ENCODE measurements around the gene ANTXR1. TPM values are rescaled to one million over a fixed set of nuclear protein-coding genes. Genes with fewer than 3 reads are reported as not detected.
"Not testable (repeated sequence)": the region's sequence is repeated elsewhere in the genome, so short reads cannot be mapped to it uniquely, and the experiment has no call there.

ANTXR1 gene
- total RNA-seq, 1 donor from 2014 or later, result 81.2 TPM

GRCh38 chr2:69224512-69224837 lies 211.5 kb downstream of the ANTXR1 start:
- no peak overlapping the region for H3K27ac ChIP-seq

GRCh38 chr2:69225933-69226332 lies 213.0 kb downstream of the ANTXR1 start:
- Histone ChIP-seq H3K27ac (no peak overlapping the region), H3K4me3 (no peak overlapping the region), H3K27me3 (no peaks in the 10 kb centered on the region), H3K36me3 (no peaks in the 10 kb centered on the region), H3K9me3 (no peaks in the 10 kb centered on the region), H3K4me1 (peaks cover 5% of the 10 kb centered on the region)
- DNase-seq, result no peak
- TF ChIP-seq CTCF (IDR thresholded peaks at IDR 0.05), result no peak
- ATAC-seq, result no peak
- intact Hi-C loops (cut with DNase I), result no loop called here

More at GRCh38 chr2:69224512-69224837, 211.5 kb downstream of the ANTXR1 start:
- H3K4me3 ChIP-seq, result no peak overlapping the region
- intact Hi-C loops (cut with DNase I), result no loop called here
- TF ChIP-seq CTCF (IDR thresholded peaks at IDR 0.05), result no peak
- ATAC-seq, result no peak
- DNase-seq, result no peak
- no peaks in the 10 kb centered on the region for H3K27me3 ChIP-seq
- peaks cover 5% of the 10 kb centered on the region for H3K4me1 ChIP-seq
- H3K36me3 ChIP-seq, result no peaks in the 10 kb centered on the region
- H3K9me3 ChIP-seq, result no peaks in the 10 kb centered on the region

GRCh38 chr2:69226903-69227302 lies 213.9 kb downstream of the ANTXR1 start:
- ATAC-seq, result no peak
- Histone ChIP-seq H3K4me1 (peaks cover 5% of the 10 kb centered on the region), H3K4me3 (no peak overlapping the region), H3K36me3 (no peaks in the 10 kb centered on the region), H3K27ac (no peak overlapping the region), H3K27me3 (no peaks in the 10 kb centered on the region), H3K9me3 (no peaks in the 10 kb centered on the region)
- TF ChIP-seq CTCF (IDR thresholded peaks at IDR 0.05), result no peak
- DNase-seq, result no peak
- intact Hi-C loops (cut with DNase I), result no loop called here

- no peak for ATAC-seq
These were observed 214.7 kb downstream of the ANTXR1 start for GRCh38 chr2:69227716-69228115.

GRCh38 chr2:69230946-69231345 lies 218.0 kb downstream of the ANTXR1 start:
- DNase-seq; H3K27ac ChIP-seq; H3K36me3 ChIP-seq; H3K4me3 ChIP-seq; H3K27me3 ChIP-seq; H3K4me1 ChIP-seq; H3K9me3 ChIP-seq; ATAC-seq; intact Hi-C loops (cut with DNase I): not testable (repeated sequence)

More at GRCh38 chr2:69227716-69228115, 214.7 kb downstream of the ANTXR1 start:
- no peak for DNase-seq
- Histone ChIP-seq H3K4me1 (peaks cover 5% of the 10 kb centered on the region), H3K36me3 (no peaks in the 10 kb centered on the region), H3K27ac (no peak overlapping the region), H3K9me3 (no peaks in the 10 kb centered on the region), H3K4me3 (no peak overlapping the region), H3K27me3 (no peaks in the 10 kb centered on the region)
- intact Hi-C loops (cut with DNase I), result no loop called here
- no peak for TF ChIP-seq CTCF (IDR thresholded peaks at IDR 0.05)

- no peaks in the 10 kb centered on the region for H3K27me3 ChIP-seq
- intact Hi-C loops (cut with DNase I), result no loop called here
- no peaks in the 10 kb centered on the region for H3K4me1 ChIP-seq
These were observed 218.8 kb downstream of the ANTXR1 start for GRCh38 chr2:69231612-69232277.

GRCh38 chr2:69235835-69236234 lies 222.9 kb downstream of the ANTXR1 start:
- H3K27me3 ChIP-seq; H3K4me1 ChIP-seq; ATAC-seq; H3K36me3 ChIP-seq; H3K4me3 ChIP-seq; H3K27ac ChIP-seq; DNase-seq; intact Hi-C loops (cut with DNase I); H3K9me3 ChIP-seq: not testable (repeated sequence)

More at GRCh38 chr2:69231612-69232277, 218.8 kb downstream of the ANTXR1 start:
- Histone ChIP-seq H3K27ac (no peak overlapping the region), H3K9me3 (no peaks in the 10 kb centered on the region), H3K36me3 (no peaks in the 10 kb centered on the region), H3K4me3 (no peak overlapping the region)
- ATAC-seq (no peak), DNase-seq (no peak)
- no peak for TF ChIP-seq CTCF (IDR thresholded peaks at IDR 0.05)
